HG02623 (cell line): Measurements from ENCODE around the gene KDM6A.
"Not testable (repeated sequence)": the region's sequence is repeated elsewhere in the genome, so short reads cannot be mapped to it uniquely, and the experiment has no call there.

Experiments
- ATAC-seq: cut with Tn5 transposase; IDR thresholded peaks from one replicate; pipeline ENCODE4 v1.9.1; 2021; ENCODE audit warnings: moderate library complexity; ENCODE audit not compliant: unreplicated experiment

KDM6A gene

GRCh38 chrX:44872821-44873414, at the start of gene KDM6A:
Gene KDM6A, plus strand, starts transcription at chrX:44873188. Its CDS starts 364 bp downstream, at chrX:44873552.
- peak; percentile 91 for ATAC-seq

GRCh38 chrX:44823193-44823592, 49.8 kb upstream of the KDM6A start:
- ATAC-seq: not testable (repeated sequence)

GRCh38 chrX:44828008-44828605, 44.9 kb upstream of the KDM6A start:
- no peak for ATAC-seq

GRCh38 chrX:44829832-44830231, 43.2 kb upstream of the KDM6A start:
- ATAC-seq: no peak

GRCh38 chrX:44842550-44843317, 30.3 kb upstream of the KDM6A start:
- ATAC-seq: no peak

- no peak for ATAC-seq
Observed at GRCh38 chrX:44843318-44843702, 29.7 kb upstream of the KDM6A start.

- ATAC-seq: no peak
Observed at GRCh38 chrX:44843753-44844152, 29.2 kb upstream of the KDM6A start, which contains the start of gene DUSP21. Gene DUSP21, plus strand, starts transcription at chrX:44844021. Its CDS starts 112 bp downstream, at chrX:44844133.

- ATAC-seq: no peak
Observed at GRCh38 chrX:44844204-44844603, 28.8 kb upstream of the KDM6A start.

- ATAC-seq: not testable (repeated sequence)
Observed at GRCh38 chrX:44850891-44851290, 22.1 kb upstream of the KDM6A start.

GRCh38 chrX:44871114-44871645, 1.8 kb upstream of the KDM6A start:
- ATAC-seq: no peak

- ATAC-seq: peak; percentile 10
Observed at GRCh38 chrX:44871931-44872820, 812 bp upstream of the KDM6A start.

GRCh38 chrX:44873415-44874276, 658 bp downstream of the KDM6A start:
- ATAC-seq: no peak

GRCh38 chrX:44874420-44875184, 1.6 kb downstream of the KDM6A start:
- no peak for ATAC-seq

GRCh38 chrX:44875185-44875489, 2.1 kb downstream of the KDM6A start:
- ATAC-seq: no peak

GRCh38 chrX:44876086-44876485, 3.1 kb downstream of the KDM6A start:
- no peak for ATAC-seq

GRCh38 chrX:44876767-44877166, 3.8 kb downstream of the KDM6A start:
- no peak for ATAC-seq

GRCh38 chrX:44878780-44879179, 5.8 kb downstream of the KDM6A start:
- no peak for ATAC-seq

GRCh38 chrX:44881549-44881948, 8.6 kb downstream of the KDM6A start:
- no peak for ATAC-seq

- ATAC-seq: no peak
Observed at GRCh38 chrX:44882635-44883034, 9.6 kb downstream of the KDM6A start.
